Measurements from ENCODE around the gene METTL26. TPM values are rescaled to one million over a fixed set of nuclear protein-coding genes. Genes with fewer than 3 reads are reported as not detected.

METTL26 gene
- total and polyA plus RNA-seq, 2 of the 8 experiments (the other 6 are each of a cell fraction or from before 2014, with no cell fraction given) = 100 to 186 TPM

GRCh38 chr16:638034-638543 is 2.0 kb upstream of the METTL26 start:
- peak overlapping the region; percentile 96 for H3K18ac ChIP-seq (ENCODE audit: extremely low read depth, low read length)
- DNase-seq (ENCODE audit: low read depth in 1 of 2, low spot score in 2 of 2) (no peak), FAIRE-seq (no peak)
- H3K27me3 ChIP-seq (replicated peaks in 1 of 4; ENCODE audit: control insufficient read depth in 3 of 4, extremely low read depth in 1 of 4, insufficient read depth in 3 of 4, low read length in 3 of 4) = peaks cover 0 to 5% (median under 1%) of the 10 kb centered on the region in 4 experiments; a peak in 2 of 7 replicates
- H3K9me3 ChIP-seq (ENCODE audit: insufficient read depth in 2 of 2, low read depth in 1 of 2, low read length in 1 of 2) = no peaks in the 10 kb centered on the region
- peak overlapping the region; percentile 92; the same call in 1 of the 2 replicates for H2BK12ac ChIP-seq (ENCODE audit: low read depth, low read length)
- no peak overlapping the region for H3K56ac ChIP-seq (replicated peaks; ENCODE audit: insufficient read length, low read depth, low read length)
- H2BK15ac ChIP-seq (ENCODE audit: low read length) = peak overlapping the region; percentile 96
- no peak overlapping the region for H2BK120ac ChIP-seq (replicated peaks; ENCODE audit: low read depth, low read length)
- peaks cover 0 to 13% (median 3%) of the 10 kb centered on the region in 4 experiments; a peak in 4 of 8 replicates for H3K36me3 ChIP-seq (ENCODE audit: control insufficient read depth in 2 of 4, insufficient read depth in 4 of 4, low read length in 3 of 4)
- peaks cover 13% of the 10 kb centered on the region; the same call in 1 of the 2 replicates for H3K23me2 ChIP-seq (ENCODE audit: low read depth, low read length)
- H2BK20ac ChIP-seq (ENCODE audit: low read length) = peak overlapping the region; percentile 66; the same call in 1 of the 2 replicates
- no peak overlapping the region for H3K14ac ChIP-seq (ENCODE audit: insufficient read length)
- H4K5ac ChIP-seq (ENCODE audit: insufficient read length, low read depth, low read length) = peak overlapping the region; percentile 60
- no peaks in the 10 kb centered on the region; the same call in 1 of the 2 replicates for H3K79me1 ChIP-seq (ENCODE audit: low read depth, low read length)
- H2AK5ac ChIP-seq (ENCODE audit: low read depth, low read length) = no peak overlapping the region; the same call in 1 of the 2 replicates
- TF ChIP-seq MAFK (IDR thresholded peaks at IDR 0.05; ENCODE audit: low read depth, low read length) = no peak
- TF ChIP-seq NANOG (IDR thresholded peaks at IDR 0.05; ENCODE audit: insufficient read depth, low read depth, low read length, poor library complexity, severe bottlenecking) = no peak
- no peak for TF ChIP-seq ATF2 (IDR thresholded peaks at IDR 0.05; ENCODE audit: low read length)
- TF ChIP-seq POU5F1 (IDR thresholded peaks at IDR 0.05; ENCODE audit: low read depth, low read length) = no peak
- TF ChIP-seq TEAD4 (IDR thresholded peaks at IDR 0.05; ENCODE audit: low read depth, low read length) = no peak
- TF ChIP-seq ATF3 (IDR thresholded peaks at IDR 0.05; ENCODE audit: insufficient read depth, low read depth, low read length) = no peak
- no peak for TF ChIP-seq NRF1 (IDR thresholded peaks at IDR 0.05; ENCODE audit: low read depth, low read length)
- TF ChIP-seq ZNF274 (IDR thresholded peaks at IDR 0.05; ENCODE audit: borderline replicate concordance, extremely low read depth, low read length) = no peak
- no peak for TF ChIP-seq POLR2AphosphoS5 (IDR thresholded peaks at IDR 0.05; ENCODE audit: low read depth, low read length)
- no peak for TF ChIP-seq KDM1A (IDR thresholded peaks at IDR 0.05; ENCODE audit: borderline replicate concordance, low read length)
- H2BK5ac ChIP-seq (ENCODE audit: low read depth, low read length) = peak overlapping the region; percentile 94
- no peak overlapping the region for H2AFZ ChIP-seq (ENCODE audit: low read length)
- POLR2A ChIA-PET (ENCODE audit: partially characterized antibody) = interaction anchor here (1.0 to 2.6 kb wide), 8 partner anchors 8 to 254 kb away, joined by 3 to 10 read pairs (median 3); partner anchors contain the start of genes RHBDL1, WDR90 and WFIKKN1
- peak overlapping the region; percentile 60; the same call in 1 of the 2 replicates for H4K8ac ChIP-seq (ENCODE audit: extremely low read depth, insufficient read depth, low read length)
- CTCF ChIA-PET (ENCODE audit: partially characterized antibody) = interaction anchor here (0.8 to 2.9 kb wide), 10 partner anchors 9 to 142 kb away, joined by 3 to 24 read pairs (median 4); partner anchors contain the start of genes NHLRC4 and WDR90
- H4K91ac ChIP-seq (replicated peaks; ENCODE audit: insufficient read length, low read length) = peak overlapping the region; percentile 84
- WGBS, 2 experiments (ENCODE audit: extremely low coverage in 1 of 2, insufficient coverage in 1 of 2, insufficient read length in 1 of 2, insufficient replicate concordance in 2 of 2, low coverage in 1 of 2, low lambda C conversion rate in 2 of 2, missing lambda C conversion rate in 1 of 2) = 71% methylated on average over 15 of the region's 15 CpGs; no CpG with 5 or more reads in 1 of the 2 experiments
- H3K79me2 ChIP-seq (ENCODE audit: control insufficient read depth in 1 of 2, insufficient read depth in 2 of 2, low read length in 2 of 2) = peaks cover 0 to 6% of the 10 kb centered on the region in 2 experiments; a peak in 1 of 4 replicates
- H3K4me3 ChIP-seq (ENCODE audit: extremely low read depth in 1 of 4, insufficient read depth in 2 of 4, low read depth in 3 of 4, low read length in 4 of 4) = peak overlapping the region in 1 of 4 experiments; percentile 65; a peak in 1 of 8 replicates
- H3K27ac ChIP-seq (ENCODE audit: low read depth, low read length) = no peak overlapping the region
- H3K4me2 ChIP-seq (ENCODE audit: insufficient read depth in 1 of 2, low read depth in 2 of 2, low read length in 2 of 2) = peak overlapping the region; percentile 62 to 88
- peak overlapping the region; percentile 82 for H3K4ac ChIP-seq (replicated peaks; ENCODE audit: insufficient read length, low read depth, low read length)
- peaks cover 0 to 35% (median 23%) of the 10 kb centered on the region in 4 experiments; a peak in 6 of 7 replicates for H3K4me1 ChIP-seq (replicated peaks in 1 of 4; ENCODE audit: control insufficient read depth in 3 of 4, insufficient read depth in 4 of 4, low read length in 3 of 4)
- peaks cover 3 to 8% of the 10 kb centered on the region in 2 experiments for H4K20me1 ChIP-seq (replicated peaks in 1 of 2; ENCODE audit: control insufficient read depth in 1 of 2, insufficient read depth in 2 of 2, low read length in 2 of 2)
- no peak overlapping the region for H3K23ac ChIP-seq (ENCODE audit: insufficient read length)
- H3K9ac ChIP-seq (replicated peaks in 1 of 4; ENCODE audit: extremely low read depth in 1 of 4, low read depth in 3 of 4, low read length in 3 of 4) = no peak overlapping the region; a peak in 1 of 7 replicates

Measured in H1 (cell line).